Endothelial cell of umbilical vein (primary cell): ENCODE measurements around the gene ZFYVE16. TPM values are rescaled to one million over a fixed set of nuclear protein-coding genes. Genes with fewer than 3 reads are reported as not detected.

ENCODE experiments used
- BruUV-seq: library from RNA; stranded (reverse); fragments of 400-500 nt; replicated peaks from 2 replicates; lab custom pipeline; 2021; lab: Mats Ljungman, UMichigan
- CTCF ChIA-PET: fragments of 300-600, 350-600 bp; sonication (Branson Sonifier 250); formaldehyde crosslinking; loops from one replicate; lab custom pipeline; 2021; ENCODE audit warnings: antibody characterized with exemption, inconsistent platforms; lab: Charles Lee
- POLR2A ChIA-PET: fragments of 300-600, 350-600 bp; sonication (Branson Sonifier 250); formaldehyde crosslinking; loops from one replicate; lab custom pipeline; 2021; ENCODE audit warnings: antibody characterized with exemption, inconsistent platforms; lab: Charles Lee
- DNase-seq: peaks from one replicate; pipeline ENCODE4 v3.0.0-alpha.2; 2011; ENCODE audit warnings: low read depth, low spot score
- FAIRE-seq: peaks from 2 replicates; lab custom pipeline; 2011; peaks lifted over from hg19 to GRCh38; lab: Jason Lieb, UNC
- H2AFZ ChIP-seq: 2 replicates; pipeline ENCODE4 v1.6.0; 2012; ENCODE audit warnings: low read depth, low read length, control low read depth, inconsistent platforms
- H3K27ac ChIP-seq: 2 replicates; pipeline ENCODE4 v1.5.1; 2011; ENCODE audit warnings: low read depth, mild to moderate bottlenecking, control low read depth, low read length, moderate library complexity; ENCODE audit not compliant: insufficient read depth
- H3K27me3 ChIP-seq, 2 experiments: 2 replicates each; pipeline versions ENCODE4 v1.6.0 to v1.6.1; 2011; ENCODE audit warnings: low read length in 2 of 2, mixed read lengths in 1 of 2; ENCODE audit not compliant: control insufficient read depth in 2 of 2, insufficient read depth in 2 of 2
- H3K36me3 ChIP-seq, 2 experiments: 2 replicates in 1 of 2; 3 replicates in 1 of 2; pipeline ENCODE4 v1.5.1; 2011; ENCODE audit warnings: low read length in 2 of 2, mild to moderate bottlenecking in 1 of 2, moderate library complexity in 1 of 2; ENCODE audit not compliant: control insufficient read depth in 2 of 2, insufficient read depth in 2 of 2; ENCODE audit errors: extremely low read depth in 1 of 2
- H3K4me1 ChIP-seq: 3 replicates; pipeline ENCODE4 v1.5.1; 2011; ENCODE audit warnings: mild to moderate bottlenecking, low read length; ENCODE audit not compliant: control insufficient read depth, insufficient read depth; ENCODE audit errors: extremely low read depth
- H3K4me2 ChIP-seq: 2 replicates; pipeline ENCODE4 v1.6.1; 2011; ENCODE audit warnings: low read length, control low read depth, mixed read lengths; ENCODE audit not compliant: insufficient read depth
- H3K4me3 ChIP-seq, 3 experiments: fragments of 200-600 bp in 1 of 3; sonication (generic), shearing (Covaris generic) in 1 of 3; replicated peaks in 1 of 3; 2 replicates each; pipeline ENCODE4 v1.5.1; 2011 to 2016; ENCODE audit warnings: control low read depth in 3 of 3, low read length in 3 of 3, mild to moderate bottlenecking in 2 of 3, inconsistent platforms in 1 of 3, low read depth in 1 of 3, moderate library complexity in 1 of 3; ENCODE audit not compliant: insufficient read depth in 1 of 3
- H3K79me2 ChIP-seq: 2 replicates; pipeline ENCODE4 v1.6.0; 2012; ENCODE audit warnings: low read length, inconsistent platforms; ENCODE audit not compliant: control insufficient read depth, insufficient read depth
- H3K9ac ChIP-seq: replicated peaks from 2 replicates; pipeline ENCODE3; 2011; ENCODE audit warnings: low read length, control low read depth; ENCODE audit not compliant: insufficient read depth; ENCODE audit errors: extremely low read depth
- H3K9me1 ChIP-seq: replicated peaks from 3 replicates; pipeline ENCODE4 v1.6.0; 2011; ENCODE audit warnings: mild to moderate bottlenecking, low read length; ENCODE audit not compliant: control insufficient read depth, insufficient read depth; ENCODE audit errors: extremely low read depth
- H3K9me3 ChIP-seq: replicated peaks from 2 replicates; pipeline ENCODE4 v1.5.1; 2012; ENCODE audit warnings: low read length, inconsistent platforms; ENCODE audit not compliant: control insufficient read depth, insufficient read depth
- H4K20me1 ChIP-seq: replicated peaks from 2 replicates; pipeline ENCODE3; 2011; ENCODE audit warnings: mild to moderate bottlenecking, low read length; ENCODE audit not compliant: control insufficient read depth, insufficient read depth; ENCODE audit errors: extremely low read depth
- CTCF ChIP-seq, 2 donors: IDR thresholded peaks; 1 replicate in 1 of 2; 2 replicates in 1 of 2; pipeline ENCODE4 v1.5.1; 2011; ENCODE audit warnings: low read length in 2 of 2, mild to moderate bottlenecking in 2 of 2, moderate library complexity in 2 of 2, control low read depth in 1 of 2, inconsistent platforms in 1 of 2, low read depth in 1 of 2; ENCODE audit not compliant: insufficient read depth in 1 of 2; ENCODE audit errors: extremely low read depth in 1 of 2
- EZH2 ChIP-seq: IDR thresholded peaks from 2 replicates; pipeline ENCODE4 v1.6.1; 2012; ENCODE audit warnings: borderline replicate concordance, low read depth, mild to moderate bottlenecking, moderate library complexity, low read length, inconsistent platforms; ENCODE audit not compliant: severe bottlenecking
- FOS ChIP-seq: IDR thresholded peaks from 2 replicates; pipeline ENCODE4 v1.6.1; 2011; ENCODE audit warnings: mild to moderate bottlenecking, low read length, moderate library complexity, borderline replicate concordance; ENCODE audit not compliant: insufficient read depth
- GATA2 ChIP-seq: IDR thresholded peaks from 2 replicates; pipeline ENCODE4 v1.7.0; 2011; ENCODE audit warnings: low read depth, mild to moderate bottlenecking, moderate library complexity, mixed read lengths, low read length; ENCODE audit not compliant: insufficient read length, insufficient read depth
- JUN ChIP-seq: IDR thresholded peaks from 2 replicates; pipeline ENCODE4 v1.6.1; 2011; ENCODE audit warnings: borderline replicate concordance, low read depth; ENCODE audit not compliant: insufficient read length, insufficient read depth
- MAX ChIP-seq: IDR thresholded peaks from 2 replicates; pipeline ENCODE4 v1.6.1; 2011; ENCODE audit not compliant: insufficient read depth, insufficient read length
- MYC ChIP-seq: IDR thresholded peaks from one replicate; pipeline ENCODE4 v1.6.1; 2011; ENCODE audit warnings: mild to moderate bottlenecking, low read depth, low read length
- POLR2A ChIP-seq: IDR thresholded peaks from 2 replicates; pipeline ENCODE4 v1.6.1; 2012; ENCODE audit warnings: low read depth, mild to moderate bottlenecking, control low read depth, low read length
- POLR2AphosphoS5 ChIP-seq: IDR thresholded peaks from 2 replicates; pipeline ENCODE4 v1.6.1; 2012; ENCODE audit warnings: low read depth, mild to moderate bottlenecking, control low read depth, low read length, moderate library complexity; ENCODE audit not compliant: insufficient read depth
- dilution Hi-C: fragments of 300-500 bp; cut with MboI; formaldehyde crosslinking; loops from one replicate; pipeline ENCODE4 v1.15.0; 2019; ENCODE audit warnings: low sequenced_read_pairs; ENCODE audit not compliant: extremely low pct_ligation_motif_present
- intact Hi-C: fragments of 100-400 bp; cut with micrococcal nuclease; formaldehyde crosslinking; loops from one replicate; pipeline ENCODE4 v1.10.0; 2022
- polyA plus RNA-seq, 4 experiments: library from polyadenylated mRNA; depleted of rRNA in 3 of 4; stranded (reverse) in 3 of 4; unstranded in 1 of 4; fragments of >200 nt; gene quantifications; 2 replicates each; pipeline versions ENCODE4 v1.2.1 to v1.2.3, GENCODE V29; 2011 to 2012; ENCODE audit warnings: missing spikeins in 1 of 4
- total RNA-seq: library from RNA; stranded (reverse); gene quantifications from 2 replicates; pipeline ENCODE4 v1.2.3, GENCODE V29; 2021

ZFYVE16 gene
- total and polyA plus RNA-seq, 2 donors (not counting 3 experiments of a cell fraction or from before 2014, with no cell fraction given): 5.1 to 43.1 TPM

- Histone ChIP-seq H3K4me1 (no peaks in the 10 kb centered on the region), H3K79me2 (no peaks in the 10 kb centered on the region), H3K36me3 (no peaks in the 10 kb centered on the region), H3K9me1 (no peaks in the 10 kb centered on the region), H3K27ac (no peak overlapping the region), H4K20me1 (no peaks in the 10 kb centered on the region), H3K9ac (no peak overlapping the region), H3K27me3 (no peaks in the 10 kb centered on the region), H3K4me2 (no peak overlapping the region), H2AFZ (no peak overlapping the region), H3K9me3 (no peaks in the 10 kb centered on the region), H3K4me3 (no peak overlapping the region)
- POLR2A ChIA-PET: no interaction called here
- CTCF ChIA-PET: interaction anchor here (2.6 kb wide), 1 partner anchor 10 kb away, joined by 10 read pairs; no protein-coding TSS in a partner anchor
- dilution Hi-C loops (no loop called here), intact Hi-C loops (no loop called here)
- no TSS peak for BruUV-seq
- TF ChIP-seq JUN: no peak
- no peak for TF ChIP-seq EZH2
- TF ChIP-seq POLR2A: no peak
- no peak for TF ChIP-seq MYC
- TF ChIP-seq MAX: no peak
- TF ChIP-seq GATA2: no peak
- no peak for TF ChIP-seq POLR2AphosphoS5
- TF ChIP-seq FOS: no peak
- no peak for TF ChIP-seq CTCF (IDR thresholded peaks at IDR 0.05; ENCODE audit: extremely low read depth in 1 of 2, insufficient read depth in 1 of 2, low read depth in 1 of 2, low read length in 2 of 2)
- DNase-seq: no peak
- no peak for FAIRE-seq
Measured at GRCh38 chr5:80491296-80491695, 83.4 kb downstream of the ZFYVE16 start.
